ENCODE data around the gene VAV3. TPM values are rescaled to one million over a fixed set of nuclear protein-coding genes. Genes with fewer than 3 reads are reported as not detected.

The VAV3 gene
- total RNA-seq, 4 donors from 2014 or later: 2.2 to 20.4 (median 4.0) TPM

- Histone ChIP-seq H3K27ac (no peak overlapping the region), H3K4me3 (no peak overlapping the region), H3K4me1 (no peaks in the 10 kb centered on the region), H3K36me3 (no peaks in the 10 kb centered on the region), H3K9me3 (no peaks in the 10 kb centered on the region), H3K27me3 (no peaks in the 10 kb centered on the region)
- WGBS, 2 donors: 63 to 95% methylated on average over 1 to 2 of the region's 2 CpGs
- TF ChIP-seq EP300 (IDR thresholded peaks at IDR 0.05) (no peak), CTCF (IDR thresholded peaks at IDR 0.05) (no peak), POLR2A (IDR thresholded peaks at IDR 0.05) (no peak)
- no peak for DNase-seq (ENCODE audit: low spot score in 2 of 2)
These were observed 14.9 kb upstream of the VAV3 start for GRCh38 chr1:107979926-107980325.

GRCh38 chr1:107979088-107979487, 14.1 kb upstream of the VAV3 start:
- TF ChIP-seq POLR2A (IDR thresholded peaks at IDR 0.05) (no peak), CTCF (IDR thresholded peaks at IDR 0.05) (no peak), EP300 (IDR thresholded peaks at IDR 0.05) (no peak)
- WGBS, 2 donors: 90% methylated on average over 3 of the region's 3 CpGs
- no peaks in the 10 kb centered on the region for H3K36me3 ChIP-seq

GRCh38 chr1:107976836-107977235, 11.9 kb upstream of the VAV3 start:
- Histone ChIP-seq H3K4me3 (no peak overlapping the region), H3K36me3 (no peaks in the 10 kb centered on the region), H3K27ac (no peak overlapping the region), H3K9me3 (no peaks in the 10 kb centered on the region), H3K4me1 (no peaks in the 10 kb centered on the region), H3K27me3 (no peaks in the 10 kb centered on the region)
- WGBS, 2 donors: 66 to 69% methylated on average over 3 of the region's 3 CpGs
- no peak for DNase-seq (ENCODE audit: low spot score in 2 of 2)
- TF ChIP-seq POLR2A (IDR thresholded peaks at IDR 0.05): no peak
- no peak for TF ChIP-seq CTCF (IDR thresholded peaks at IDR 0.05)
- TF ChIP-seq EP300 (IDR thresholded peaks at IDR 0.05): no peak

More at GRCh38 chr1:107979088-107979487, 14.1 kb upstream of the VAV3 start:
- H3K4me3 ChIP-seq: no peak overlapping the region
- H3K9me3 ChIP-seq: no peaks in the 10 kb centered on the region
- no peaks in the 10 kb centered on the region for H3K27me3 ChIP-seq
- H3K4me1 ChIP-seq: no peaks in the 10 kb centered on the region
- no peak overlapping the region for H3K27ac ChIP-seq
- no peak for DNase-seq (ENCODE audit: low spot score in 2 of 2)

- Histone ChIP-seq H3K9me3 (no peaks in the 10 kb centered on the region), H3K4me3 (no peak overlapping the region), H3K36me3 (no peaks in the 10 kb centered on the region), H3K27me3 (no peaks in the 10 kb centered on the region), H3K4me1 (no peaks in the 10 kb centered on the region), H3K27ac (no peak overlapping the region)
- WGBS, 2 donors: 63 to 69% methylated on average over 3 of the region's 3 CpGs
- DNase-seq (ENCODE audit: low spot score in 2 of 2): no peak
- no peak for TF ChIP-seq POLR2A (IDR thresholded peaks at IDR 0.05)
These were observed 11.5 kb upstream of the VAV3 start for GRCh38 chr1:107976431-107976830.

- Histone ChIP-seq H3K27ac (no peak overlapping the region), H3K27me3 (no peaks in the 10 kb centered on the region), H3K36me3 (no peaks in the 10 kb centered on the region), H3K4me3 (no peak overlapping the region), H3K4me1 (no peaks in the 10 kb centered on the region), H3K9me3 (no peaks in the 10 kb centered on the region)
- DNase-seq (ENCODE audit: low spot score in 2 of 2): no peak
- no peak for TF ChIP-seq CTCF (IDR thresholded peaks at IDR 0.05)
- 87 to 96% methylated on average over 4 of the region's 4 CpGs for WGBS, 2 donors
These were observed 10.9 kb upstream of the VAV3 start for GRCh38 chr1:107975851-107976250.

GRCh38 chr1:107974090-107974489, 9.1 kb upstream of the VAV3 start:
- no peak overlapping the region for H3K27ac ChIP-seq

More at GRCh38 chr1:107974090-107974489, 9.1 kb upstream of the VAV3 start:
- Histone ChIP-seq H3K4me3 (no peak overlapping the region), H3K4me1 (no peaks in the 10 kb centered on the region), H3K36me3 (no peaks in the 10 kb centered on the region), H3K27me3 (no peaks in the 10 kb centered on the region), H3K9me3 (no peaks in the 10 kb centered on the region)
- DNase-seq (ENCODE audit: low spot score in 2 of 2): no peak
- TF ChIP-seq POLR2A (IDR thresholded peaks at IDR 0.05) (no peak), EP300 (IDR thresholded peaks at IDR 0.05) (no peak), CTCF (IDR thresholded peaks at IDR 0.05) (no peak)
- 16 to 34% methylated on average over 2 of the region's 2 CpGs for WGBS, 2 donors
